NCI-H460 (cell line): Measurements from ENCODE around the gene GCSH. TPM values are rescaled to one million over a fixed set of nuclear protein-coding genes. Genes with fewer than 3 reads are reported as not detected.

ENCODE experiments used
- DNase-seq: peaks from one replicate; pipeline ENCODE4 v3.0.0-alpha.2; 2016; ENCODE audit warnings: low read depth; ENCODE audit errors: extremely low read depth
- total RNA-seq: library from RNA; depleted of rRNA; stranded (reverse); fragments of >200 nt; shearing (Covaris generic); gene quantifications from 2 replicates; pipeline ENCODE4 v1.2.3, GENCODE V29; 2014

GCSH gene
- total RNA-seq, 1 experiment from 2014 or later = 29.5 TPM

DNA sequence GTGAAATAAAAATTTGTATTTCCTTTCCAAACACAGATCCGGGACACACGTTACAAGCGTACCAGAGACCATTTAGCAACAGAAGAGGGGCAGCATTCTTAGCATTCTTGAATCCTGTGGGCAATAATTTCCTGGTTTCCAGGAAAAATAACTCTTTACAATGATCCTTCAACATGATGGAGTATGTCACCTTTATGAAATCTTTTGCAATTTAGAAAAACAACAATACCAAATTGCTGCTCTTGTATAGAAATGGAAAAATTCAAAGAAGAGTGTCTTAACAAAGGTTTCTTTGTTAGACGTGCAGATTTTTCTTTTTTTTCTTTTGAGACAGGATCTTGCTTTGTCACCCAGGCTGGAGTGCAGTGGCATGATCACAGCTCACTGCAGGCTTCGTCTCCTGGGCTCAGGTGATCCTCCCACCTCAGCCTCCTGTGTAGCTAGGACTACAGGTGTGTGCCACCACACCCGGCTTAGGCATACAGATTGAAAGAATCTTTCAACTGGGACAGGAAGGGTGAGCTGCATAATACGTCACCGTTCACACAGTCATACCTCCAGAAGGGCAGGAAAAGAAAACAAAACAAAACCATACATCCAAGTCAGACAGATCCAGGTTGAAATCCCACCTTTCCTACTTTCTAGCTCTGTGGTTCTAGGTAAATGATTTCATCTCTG, 10.8 kb upstream of the GCSH start:
- DNase-seq = no peak

DNA sequence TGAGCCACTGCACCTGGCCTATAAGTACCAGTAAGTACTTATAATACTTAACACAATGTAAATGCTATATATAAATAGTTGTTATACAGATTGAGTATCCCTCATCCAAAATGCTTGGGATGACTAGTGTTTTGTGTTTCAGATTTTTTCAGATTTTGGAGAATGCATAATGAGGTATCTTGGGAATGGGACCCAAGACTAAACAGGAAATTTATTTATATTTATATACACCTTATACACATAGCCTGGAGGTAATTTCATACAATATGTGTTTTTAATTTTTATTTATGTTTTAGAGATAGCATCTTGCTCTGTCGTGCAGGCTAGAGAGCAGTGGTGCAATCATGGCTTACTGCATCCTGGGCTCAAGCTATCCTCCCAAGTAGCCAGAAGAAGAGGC, 9.8 kb upstream of the GCSH start:
- DNase-seq = no peak

DNA sequence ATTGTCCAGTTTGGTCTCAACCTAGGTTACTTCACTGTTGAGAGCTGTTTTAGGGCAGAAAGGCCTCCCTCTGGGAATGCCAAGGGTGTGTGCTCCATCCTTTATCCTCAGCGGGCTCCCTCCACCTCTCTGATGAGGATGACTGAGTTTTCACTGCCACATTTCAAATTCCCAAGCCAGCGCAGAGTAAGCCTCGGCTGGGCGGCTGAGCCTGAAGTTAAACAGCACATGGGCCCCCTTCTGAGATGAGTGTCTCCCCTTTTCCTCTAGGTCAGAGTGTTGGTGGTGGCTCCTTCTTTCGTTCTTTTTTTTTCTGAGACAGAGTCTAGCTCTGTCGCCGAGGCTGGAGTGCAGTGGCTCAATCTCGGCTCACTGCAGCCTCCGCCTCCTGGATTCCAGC, 5.5 kb upstream of the GCSH start:
- no peak for DNase-seq

DNA sequence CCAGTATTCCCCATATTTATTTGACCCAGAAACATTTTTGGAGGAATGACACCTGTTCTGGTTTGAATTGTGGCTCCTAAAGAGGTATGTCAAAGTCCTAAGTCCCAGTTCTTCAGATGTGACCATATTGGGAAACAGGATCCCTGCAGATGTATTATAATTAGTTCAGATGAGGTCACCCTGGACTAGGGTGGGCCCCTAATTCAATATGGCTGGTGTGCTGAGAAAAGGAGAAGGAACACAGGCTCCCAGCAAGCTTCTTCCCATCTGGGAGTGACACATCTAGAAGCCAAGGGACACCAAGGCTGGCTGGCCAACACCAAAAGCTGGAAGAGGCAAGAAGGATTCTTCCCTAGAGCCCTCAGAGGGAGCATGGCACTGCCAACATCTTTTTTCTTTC, 3.8 kb upstream of the GCSH start:
- no peak for DNase-seq

DNA sequence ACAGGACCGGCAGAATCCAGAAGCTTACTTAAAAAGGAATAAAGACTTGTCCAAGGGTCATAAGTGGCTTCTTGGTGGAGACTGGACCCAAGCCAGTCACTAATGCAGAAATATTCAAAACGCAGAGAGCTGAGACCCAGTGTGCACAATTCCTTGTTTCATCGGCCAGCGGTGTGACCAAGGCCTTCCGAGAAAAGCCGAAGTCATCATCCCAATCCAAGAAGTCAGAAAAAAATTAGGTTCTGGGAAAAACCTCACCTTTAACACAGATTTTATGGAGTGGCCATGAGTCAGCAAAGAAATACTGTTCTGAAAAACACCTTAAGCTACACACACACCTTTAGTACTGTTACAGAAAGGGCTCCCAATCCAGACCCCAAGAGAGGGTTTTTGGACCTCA, 1.0 kb upstream of the GCSH start:
- no peak for DNase-seq

DNA sequence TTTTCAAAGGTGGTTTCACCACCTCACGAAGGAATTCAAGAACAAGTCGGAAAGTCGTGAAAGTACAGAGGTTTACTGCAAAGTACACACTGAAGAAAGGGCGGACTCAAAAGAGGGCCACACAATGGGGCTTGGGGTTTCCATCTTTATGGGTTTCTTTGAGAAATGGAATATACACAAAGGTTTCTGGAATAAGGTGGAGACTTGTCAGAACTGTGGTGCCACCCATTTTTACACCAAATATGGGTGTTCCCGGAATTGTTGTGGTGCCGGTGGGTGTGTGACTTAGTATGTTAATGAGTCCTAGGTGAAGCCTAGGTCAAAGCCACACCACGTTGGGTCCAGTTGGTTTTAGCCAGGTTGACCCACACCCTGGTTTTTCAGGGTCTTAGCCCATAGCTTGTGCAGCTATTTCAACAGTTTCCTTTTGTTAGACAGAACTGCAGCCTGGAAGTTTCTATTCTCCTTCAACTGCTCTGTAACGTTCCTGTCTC, 567 bp upstream of the GCSH start:
- DNase-seq = no peak

DNA sequence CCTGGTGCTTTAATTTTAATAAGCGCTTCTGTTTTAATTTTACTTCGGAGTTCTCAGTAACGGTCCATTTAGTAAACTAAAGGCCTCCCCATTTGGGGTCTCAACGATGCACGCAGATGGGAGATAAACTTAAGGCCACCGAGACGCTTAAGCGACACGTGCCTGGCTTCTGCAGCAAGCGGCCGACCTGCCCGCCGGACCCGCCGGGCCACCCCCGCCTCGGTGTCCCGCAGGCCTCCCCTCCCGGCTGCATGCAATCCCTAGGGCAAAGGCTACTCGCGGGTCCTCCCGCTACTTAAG, 592 bp downstream of the GCSH start:
- peak; percentile 1 for DNase-seq

DNA sequence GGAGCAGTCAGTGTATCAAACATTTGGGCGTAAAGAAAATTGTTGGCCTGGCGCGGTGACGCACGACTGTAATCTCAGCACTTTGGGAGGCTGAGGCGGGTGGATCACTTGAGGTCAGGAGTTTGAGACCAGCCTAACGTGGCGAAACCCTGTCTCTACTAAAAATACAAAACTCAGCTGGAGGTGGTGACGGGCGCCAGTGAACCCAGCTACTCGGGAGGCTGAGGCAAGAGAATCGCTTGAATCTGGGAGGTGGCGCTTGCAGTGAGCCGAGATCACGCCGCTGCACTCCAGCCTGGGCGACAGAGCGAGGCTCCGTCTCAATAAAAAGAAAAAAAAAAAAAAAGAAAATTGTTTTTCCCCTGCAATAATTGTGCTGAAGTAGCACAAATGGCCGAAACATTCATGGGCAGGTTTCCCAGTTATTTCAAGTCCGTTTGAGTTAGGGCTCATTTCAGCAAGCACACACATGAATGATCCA, 1.4 kb downstream of the GCSH start:
- DNase-seq = no peak

DNA sequence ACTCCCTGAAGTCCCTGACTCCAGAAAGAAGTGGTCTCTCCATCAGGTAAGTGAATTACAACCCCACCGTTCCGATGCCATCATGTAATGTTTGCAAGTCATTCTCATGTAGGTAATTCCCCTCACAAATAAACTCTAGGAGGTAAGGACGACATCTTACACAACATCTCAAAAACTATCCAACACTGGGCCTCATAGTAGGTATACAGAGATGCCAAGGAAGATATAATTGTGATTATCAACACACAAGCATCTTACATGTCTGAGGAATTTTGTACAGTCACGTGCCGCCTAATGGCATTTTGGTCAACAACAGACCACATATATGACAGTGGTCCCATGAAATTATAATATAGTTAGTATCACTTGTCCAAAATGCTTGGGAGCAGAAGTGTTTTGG, 7.4 kb downstream of the GCSH start:
- DNase-seq = no peak

DNA sequence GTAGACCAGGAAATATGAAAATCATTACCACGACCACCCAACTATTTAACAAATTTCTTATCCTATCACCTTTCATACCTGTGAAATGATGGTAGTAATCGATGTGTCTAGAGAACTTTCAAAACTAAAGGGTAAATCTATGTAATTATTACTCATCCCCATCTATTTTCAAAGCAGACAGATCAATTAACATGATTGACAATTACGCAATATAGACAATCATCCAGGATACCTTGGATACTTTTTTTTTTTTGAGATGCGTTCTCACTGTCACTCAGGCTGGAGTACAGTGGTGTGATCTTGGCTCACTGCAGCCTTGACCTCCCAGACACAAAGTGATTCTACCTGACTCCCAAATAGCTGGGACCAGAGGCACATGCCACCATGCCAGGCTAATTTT, 15.2 kb downstream of the GCSH start:
- no peak for DNase-seq

DNA sequence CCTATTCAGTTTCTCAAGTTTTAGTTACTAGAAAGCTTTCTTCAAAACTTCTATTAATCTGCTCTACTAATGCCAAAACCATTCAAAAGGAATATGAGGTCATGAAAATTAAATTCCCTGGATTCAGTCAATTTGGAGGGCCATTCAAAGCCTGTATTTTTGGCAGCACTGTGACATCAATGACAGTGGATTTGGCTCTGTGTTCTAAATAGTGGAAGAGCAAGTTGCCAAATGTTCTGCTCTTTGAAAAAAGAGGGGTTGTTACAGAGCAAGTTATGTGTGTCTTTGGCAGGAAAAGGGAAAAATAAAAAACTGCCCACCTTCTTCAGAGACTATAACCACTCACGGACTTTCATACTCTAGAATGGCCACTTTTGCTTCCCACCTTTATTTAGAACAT, 16.0 kb downstream of the GCSH start:
- no peak for DNase-seq

DNA sequence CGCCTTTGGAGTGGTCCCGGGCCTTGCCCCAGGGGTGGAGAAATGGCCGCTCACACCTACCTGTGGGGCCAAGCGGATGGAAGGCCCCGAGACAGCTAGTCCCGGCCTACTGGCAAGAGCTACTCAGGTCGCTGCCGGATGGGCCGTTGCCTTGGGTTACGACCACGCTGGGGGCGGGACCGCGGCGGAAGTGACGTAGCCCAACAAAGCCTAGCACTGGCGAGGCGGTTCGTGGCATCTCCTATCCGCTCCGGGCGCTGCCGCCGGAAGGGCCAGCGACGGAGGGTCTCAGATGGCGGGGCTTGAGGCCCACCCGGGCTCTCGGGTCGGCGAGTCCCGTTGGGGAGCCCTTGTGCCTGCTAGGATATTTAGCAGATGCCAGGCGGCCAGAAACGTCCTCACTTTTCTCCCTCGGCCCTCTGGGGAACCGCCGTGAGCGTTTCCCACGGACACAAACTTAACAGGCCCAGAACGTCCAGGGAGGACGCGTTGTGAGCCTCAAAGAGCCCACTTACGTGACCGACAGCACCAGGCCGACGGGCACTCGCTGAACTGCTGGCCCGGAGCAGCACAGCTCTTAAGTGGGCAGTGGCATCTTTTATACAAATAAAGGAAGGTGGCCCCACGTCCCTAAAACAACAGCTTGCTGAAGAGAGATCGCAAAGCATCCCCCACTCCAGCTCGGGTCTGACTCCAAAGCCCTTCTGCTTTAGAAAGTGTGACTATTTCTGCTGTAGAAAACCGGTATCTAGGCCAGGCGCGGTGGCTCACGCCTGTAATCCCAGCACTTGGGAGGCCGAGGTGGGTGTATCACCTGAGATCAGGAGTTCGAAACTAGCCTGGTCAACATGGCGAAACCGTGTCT, 18.9 kb downstream of the GCSH start, which contains the start of gene C16orf46:
TSS of gene C16orf46 (minus strand) at position 163 of the 865 bp plus-strand sequence. CDS start 13,283 bp downstream, outside the sequence.
- peak; percentile 87 for DNase-seq

DNA sequence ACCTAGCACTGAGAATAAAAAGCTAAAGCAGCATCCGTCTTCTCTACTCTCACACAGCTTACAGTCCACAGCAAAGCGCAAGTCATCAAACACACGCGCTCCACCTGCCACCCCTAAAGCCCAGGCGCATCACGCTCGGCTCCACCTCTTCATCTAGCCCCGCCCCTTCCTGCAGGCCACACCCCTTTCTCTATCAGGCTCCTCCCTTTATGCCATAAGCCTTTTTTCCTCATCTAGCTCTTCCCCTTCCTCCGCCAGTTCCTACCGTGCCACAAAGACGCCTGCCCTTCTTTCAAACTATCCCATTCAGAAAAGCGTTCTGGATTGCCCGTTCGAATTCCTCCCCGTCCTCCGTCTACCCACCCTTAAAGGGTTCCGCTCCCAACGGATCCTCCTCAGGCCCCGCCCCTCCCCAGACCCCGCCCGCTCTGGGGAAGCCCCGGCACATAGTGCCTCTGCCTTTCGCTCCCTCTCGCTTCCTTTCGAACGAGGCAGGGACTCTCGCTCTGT, 19.6 kb downstream of the GCSH start:
- DNase-seq = peak; percentile 74

DNA sequence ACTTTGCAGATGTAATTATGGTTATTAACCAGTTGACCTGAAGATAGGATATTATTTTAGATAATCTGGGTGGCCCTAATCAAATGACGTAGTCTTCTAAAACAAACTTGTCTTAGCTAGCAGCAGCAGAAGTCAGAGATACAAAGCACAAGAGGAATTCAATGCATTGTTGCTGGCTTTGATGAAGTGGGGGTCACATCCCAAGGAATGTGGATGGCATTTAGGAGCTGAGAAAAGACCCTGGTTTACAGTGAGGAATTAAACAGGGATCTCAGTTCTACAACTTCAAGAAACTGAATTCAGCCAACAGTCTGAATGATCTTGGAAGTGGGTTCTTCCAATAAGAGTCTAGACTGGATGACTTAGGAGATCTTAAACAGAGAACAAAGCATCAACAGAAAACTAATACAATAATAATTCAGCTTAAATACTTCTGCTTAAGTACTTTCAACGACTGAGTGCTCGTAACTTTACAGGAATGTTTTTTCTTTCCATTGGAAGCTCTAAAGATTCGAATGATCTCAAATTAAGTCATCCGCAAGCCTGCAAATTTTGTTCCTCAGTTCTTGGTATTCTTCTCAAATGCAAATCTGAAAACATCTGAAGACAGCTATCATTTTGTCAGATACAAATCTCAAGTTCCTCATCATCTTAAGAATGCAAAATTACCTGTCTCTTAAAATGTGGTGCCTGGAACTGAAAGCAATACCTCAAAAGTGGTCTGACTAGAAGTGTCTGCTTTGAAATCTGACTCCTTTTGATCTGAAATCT, 22.4 kb downstream of the GCSH start:
- no peak for DNase-seq

DNA sequence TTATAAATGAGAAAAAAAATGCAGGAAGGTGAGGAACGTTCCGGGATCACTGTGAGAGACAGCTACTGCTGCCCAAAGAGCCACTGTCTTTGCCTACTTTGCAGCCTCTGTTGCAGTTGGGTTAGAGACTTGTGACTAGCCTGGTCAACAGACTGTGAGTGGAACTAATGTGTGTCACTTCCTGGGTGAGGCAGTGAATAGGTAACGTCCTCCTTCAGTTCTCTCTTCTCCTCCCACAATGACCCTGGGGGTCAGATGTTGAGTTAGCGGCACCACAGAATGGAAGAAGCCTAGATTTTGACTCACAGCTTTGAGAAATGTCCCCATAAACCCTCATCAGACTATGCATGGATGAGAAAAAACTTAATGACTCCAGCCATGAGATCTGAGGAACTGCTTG, 24.4 kb downstream of the GCSH start:
- no peak for DNase-seq

DNA sequence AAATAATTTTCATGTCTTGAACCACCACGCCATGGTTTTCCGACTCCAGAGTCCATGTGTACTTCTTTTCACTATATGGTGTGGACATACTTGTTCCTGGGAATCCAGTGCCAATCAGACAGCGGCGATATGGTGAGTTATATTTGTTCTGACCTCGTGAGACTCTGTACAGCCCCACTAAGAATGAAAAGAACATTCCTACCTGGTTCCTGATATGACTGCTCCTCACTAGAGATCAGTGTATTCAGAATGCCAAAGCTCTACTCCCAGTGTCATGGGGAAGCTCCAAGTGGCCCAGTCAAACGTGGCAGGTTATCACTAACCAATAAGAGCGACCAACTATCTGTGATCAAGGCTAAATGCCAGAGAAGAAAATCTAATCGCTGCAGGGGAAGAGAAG, 25.2 kb downstream of the GCSH start:
- no peak for DNase-seq

DNA sequence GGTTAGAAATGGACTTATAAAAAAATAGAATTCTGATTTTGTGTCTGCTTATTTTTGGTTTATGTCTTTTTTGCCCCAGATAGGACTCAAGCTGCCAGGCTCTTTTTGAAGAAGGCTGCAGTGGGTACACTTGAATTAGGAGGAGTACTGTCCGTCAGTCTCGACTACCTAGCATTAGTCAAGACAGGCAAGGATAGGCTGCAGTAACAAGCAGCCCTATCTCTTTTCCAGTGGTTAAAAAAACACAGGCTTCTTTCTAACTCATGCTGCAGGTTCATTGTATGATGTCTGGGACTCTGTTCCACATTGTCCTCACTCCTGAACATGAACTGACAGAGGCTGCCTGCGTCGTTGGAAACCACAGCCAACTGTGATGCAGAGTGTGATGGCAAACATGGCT, 27.1 kb downstream of the GCSH start:
- no peak for DNase-seq

DNA sequence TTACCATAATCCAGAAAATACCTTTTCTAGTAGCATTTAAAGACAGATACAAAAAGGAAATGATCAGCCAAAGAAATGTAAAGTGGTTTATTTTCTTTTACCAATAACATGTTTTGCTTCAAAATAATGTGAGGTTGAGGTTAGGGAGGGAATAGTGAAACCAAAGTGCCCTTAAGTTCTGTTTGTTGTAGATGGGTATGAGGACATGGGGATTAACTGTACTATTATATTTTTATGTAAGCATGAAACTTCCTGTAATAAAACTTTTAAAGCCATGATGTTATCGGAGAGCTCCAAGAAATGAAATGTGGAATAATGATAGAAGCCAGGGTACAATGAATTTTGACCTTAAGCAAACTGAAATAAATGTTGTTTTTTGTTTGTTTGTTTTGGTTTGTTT, 29.0 kb downstream of the GCSH start:
- no peak for DNase-seq

DNA sequence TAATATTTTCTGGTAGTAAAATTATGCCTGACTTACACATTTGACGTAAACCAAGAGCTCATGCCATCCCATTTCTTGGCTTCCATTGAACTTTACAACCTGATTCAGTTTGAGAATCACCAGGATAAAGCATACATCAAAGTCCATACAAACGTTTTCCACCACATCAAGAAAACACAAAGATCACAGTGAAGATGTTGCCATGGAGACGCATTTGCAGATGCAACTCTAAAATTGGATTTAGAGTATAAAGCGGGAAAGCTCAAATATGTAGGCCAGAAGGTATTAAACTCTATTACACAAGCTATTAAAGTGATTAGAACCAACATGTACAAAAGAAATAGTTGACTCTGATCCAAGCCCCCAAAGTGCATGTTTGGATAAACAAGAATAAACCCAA, 29.5 kb downstream of the GCSH start:
- DNase-seq = no peak

DNA sequence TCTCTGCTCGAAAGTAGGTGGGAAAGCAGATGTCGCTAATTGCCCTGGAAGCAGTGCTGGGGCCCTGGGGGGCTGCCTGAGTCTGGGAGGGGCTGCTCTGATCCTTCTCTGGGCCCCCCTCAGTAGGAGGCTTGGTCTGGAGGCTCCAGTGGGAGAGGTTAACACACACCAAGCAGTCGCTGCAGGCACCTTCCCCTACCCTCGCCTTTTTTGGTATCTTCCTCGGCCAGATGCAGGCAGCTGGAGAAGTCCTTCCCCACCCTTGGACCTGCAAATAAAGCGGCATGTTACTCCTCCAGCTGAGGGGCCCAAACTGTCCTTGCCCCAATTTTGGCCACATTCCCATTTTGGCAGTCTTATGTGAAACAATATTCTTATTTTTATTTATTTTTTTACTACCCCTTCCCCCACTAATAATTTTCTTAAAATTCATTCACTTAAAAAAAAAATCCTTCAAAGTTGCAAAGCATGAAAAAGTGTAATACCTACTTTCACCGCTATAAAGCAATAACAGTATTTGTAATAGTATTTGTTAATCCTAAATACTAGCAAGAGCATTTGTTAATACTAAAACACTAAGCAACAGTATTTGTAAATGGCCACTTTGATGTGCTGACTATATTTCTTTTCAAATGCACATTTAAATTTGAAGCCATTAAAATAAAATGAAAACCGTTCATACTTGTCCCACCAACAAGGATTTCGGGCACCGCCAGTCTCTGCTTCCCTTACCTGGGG, 34.2 kb downstream of the GCSH start:
- DNase-seq = no peak

DNA sequence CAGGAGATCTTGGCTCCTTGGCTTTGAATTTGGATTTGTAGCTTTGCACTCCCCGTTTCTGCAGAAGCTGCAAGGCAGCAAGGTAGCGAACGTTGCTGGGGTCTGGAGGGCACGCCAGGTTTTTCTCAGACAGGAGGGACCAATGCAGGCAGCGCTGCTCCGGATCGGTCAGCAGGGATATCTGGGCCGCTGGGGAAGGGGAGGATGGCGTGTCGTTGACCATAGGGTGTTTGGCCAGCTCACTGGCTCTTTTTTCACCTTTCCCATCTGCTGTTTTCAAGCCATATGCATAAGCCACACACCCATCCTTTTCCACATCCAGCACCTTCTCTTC, 34.9 kb downstream of the GCSH start:
- DNase-seq = no peak
